SK-N-MC (cell line): Measurements from ENCODE around the gene CATSPERB.

Experiments used
- EZH2 ChIP-seq: fragments of 200-600 bp; sonication (generic); IDR thresholded peaks from one replicate; pipeline ENCODE4 v1.6.1; 2017; ENCODE audit warnings: antibody characterized with exemption
- FOXP2 ChIP-seq: optimal IDR thresholded peaks from 2 replicates; pipeline ENCODE3; 2011; ENCODE audit warnings: mild to moderate bottlenecking, moderate library complexity; ENCODE audit not compliant: insufficient read depth; ENCODE audit errors: extremely low read length, control extremely low read depth
- POLR2AphosphoS5 ChIP-seq: IDR thresholded peaks from 2 replicates; pipeline ENCODE4 v1.6.1; 2012; ENCODE audit warnings: mild to moderate bottlenecking, low read depth, low read length, borderline replicate concordance

DNA sequence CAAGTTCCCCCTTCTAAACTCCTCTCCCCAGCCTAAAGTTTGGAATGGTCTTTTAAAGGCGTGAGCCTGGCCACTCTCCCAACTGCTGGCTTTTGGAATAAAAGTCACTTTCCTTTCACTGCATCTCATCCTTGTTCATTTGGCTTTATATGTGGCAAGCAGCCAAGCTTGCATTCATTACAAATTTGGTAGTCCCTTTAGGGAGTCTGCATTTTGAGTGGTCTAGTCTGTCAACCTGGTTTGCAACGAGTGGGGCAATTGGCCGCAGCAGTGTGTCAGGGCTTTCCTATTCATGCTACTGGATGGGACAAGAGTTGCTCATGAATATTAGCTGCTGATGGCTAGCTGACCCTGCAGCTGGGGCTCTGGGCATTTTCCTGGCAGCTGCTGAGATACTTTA lies 57.0 kb downstream of the CATSPERB start:
- TF ChIP-seq POLR2AphosphoS5: no peak
- TF ChIP-seq EZH2: no peak
- no peak for TF ChIP-seq FOXP2
